Amniotic epithelial cell (primary cell): Measurements from ENCODE around the gene SSBP2.

Experiments used
- DNase-seq: peaks from one replicate; pipeline ENCODE4 v3.0.0-alpha.2; 2010; ENCODE audit warnings: low read depth

Gene SSBP2

GRCh38 chr5:81590498-81591384, 160.2 kb downstream of the SSBP2 start:
- DNase-seq, result peak; percentile 40

DNA sequence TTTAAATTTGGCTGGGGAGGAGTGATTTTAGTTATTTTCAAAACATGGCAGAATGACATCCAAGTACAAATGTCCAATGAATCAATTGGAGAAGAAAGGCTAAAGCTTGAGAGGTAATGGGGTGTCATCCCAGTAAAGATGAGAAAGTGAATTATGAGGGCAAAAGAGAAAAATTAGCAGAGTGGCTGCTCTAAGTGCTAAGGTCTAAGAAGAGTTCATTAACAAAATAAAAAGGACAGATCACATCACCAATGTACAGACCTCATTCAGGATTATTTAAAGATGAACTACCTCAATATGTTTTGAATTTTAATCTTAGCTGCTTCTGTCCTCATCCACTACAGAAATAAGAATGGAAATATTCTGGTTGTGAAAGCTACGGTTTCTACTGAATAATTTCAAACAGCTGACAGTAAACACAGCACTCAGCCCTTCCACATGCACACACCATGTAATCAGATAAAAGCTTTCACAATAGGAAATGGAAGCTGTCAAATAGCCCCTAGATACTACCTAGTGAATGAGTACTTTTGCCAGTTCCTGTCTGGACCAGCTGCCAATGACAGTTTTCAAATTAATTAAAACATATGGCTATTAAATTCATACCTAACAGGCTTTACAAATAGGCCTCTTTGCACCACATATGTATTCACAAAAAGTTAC, 171.5 kb downstream of the SSBP2 start:
- peak; percentile 81 for DNase-seq

DNA sequence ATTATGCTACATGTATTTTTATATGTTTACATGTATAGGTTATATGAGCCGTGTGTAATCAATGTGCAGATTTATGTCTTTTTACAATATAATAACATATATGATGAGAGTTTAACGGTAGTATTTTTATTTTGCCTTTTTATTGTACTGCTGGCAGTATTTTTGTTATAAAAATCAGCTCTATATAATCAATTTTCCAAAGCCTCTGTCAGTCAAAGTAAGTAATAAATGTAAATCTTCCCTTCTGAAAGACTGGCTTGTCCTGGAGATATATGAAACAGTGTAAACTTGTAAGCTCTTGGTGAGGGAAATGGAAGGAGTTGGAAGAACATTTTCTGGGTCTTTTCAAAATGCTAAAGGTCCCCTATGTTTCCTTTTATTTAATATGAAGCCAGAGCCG, 173.8 kb downstream of the SSBP2 start:
- no peak for DNase-seq

DNA sequence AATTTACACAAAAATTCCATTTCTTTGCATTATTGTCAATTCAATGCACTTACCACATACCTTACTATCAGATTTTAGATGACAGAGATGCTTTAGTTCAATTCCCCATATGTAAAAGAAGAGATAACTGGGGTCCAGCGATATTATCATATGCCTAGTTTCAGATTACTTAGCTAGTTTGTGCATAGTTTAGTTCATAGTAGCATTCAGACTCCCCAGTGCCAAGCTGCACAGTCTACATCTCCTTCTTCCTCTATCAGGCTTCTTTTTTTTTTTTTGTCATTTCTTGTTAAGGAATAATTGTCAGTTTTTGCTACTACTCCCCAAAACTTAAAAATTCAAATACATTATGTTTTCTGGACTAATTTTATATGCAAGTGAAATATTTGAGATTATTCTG, 175.0 kb downstream of the SSBP2 start:
- DNase-seq, result no peak

- no peak for DNase-seq
Measured at GRCh38 chr5:81572201-81572600, 178.7 kb downstream of the SSBP2 start.

DNA sequence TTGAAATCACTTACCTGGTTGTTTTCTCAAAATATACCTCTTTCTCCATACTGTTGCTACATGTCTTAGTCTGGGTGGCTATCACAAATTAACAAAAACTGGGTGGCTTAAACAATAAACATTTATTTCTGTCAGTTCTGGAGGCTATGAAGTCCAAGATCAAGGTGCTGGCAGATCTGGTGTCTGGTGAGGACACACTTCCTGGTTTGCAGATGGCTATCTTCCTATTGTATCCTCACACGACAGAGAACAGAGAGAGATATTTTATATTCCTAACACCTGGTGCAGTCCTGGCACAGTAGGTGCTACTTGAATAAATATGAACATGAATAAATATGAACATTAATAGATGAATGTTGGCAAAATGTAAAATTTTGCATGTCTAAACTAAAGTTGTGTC, 192.7 kb downstream of the SSBP2 start:
- DNase-seq, result no peak

DNA sequence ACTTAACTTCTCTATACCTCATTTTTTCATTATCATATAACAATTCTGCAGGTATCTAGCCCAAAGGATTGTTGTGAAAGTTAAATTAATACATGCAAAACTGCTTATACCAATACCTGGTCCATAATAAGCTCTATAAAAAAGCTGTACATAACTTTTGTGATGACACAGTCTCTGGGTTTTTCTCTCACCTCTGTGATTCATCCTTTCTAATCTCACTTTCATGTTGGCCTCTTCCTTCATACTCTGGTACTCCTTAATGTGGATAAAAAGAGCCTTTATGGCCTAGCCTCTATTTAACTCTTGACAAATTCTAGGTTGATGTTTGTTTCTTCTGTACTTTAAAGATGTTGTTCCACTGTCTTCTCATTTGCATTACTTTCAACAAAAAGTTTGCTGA, 194.1 kb downstream of the SSBP2 start:
- peak; percentile 8 for DNase-seq

DNA sequence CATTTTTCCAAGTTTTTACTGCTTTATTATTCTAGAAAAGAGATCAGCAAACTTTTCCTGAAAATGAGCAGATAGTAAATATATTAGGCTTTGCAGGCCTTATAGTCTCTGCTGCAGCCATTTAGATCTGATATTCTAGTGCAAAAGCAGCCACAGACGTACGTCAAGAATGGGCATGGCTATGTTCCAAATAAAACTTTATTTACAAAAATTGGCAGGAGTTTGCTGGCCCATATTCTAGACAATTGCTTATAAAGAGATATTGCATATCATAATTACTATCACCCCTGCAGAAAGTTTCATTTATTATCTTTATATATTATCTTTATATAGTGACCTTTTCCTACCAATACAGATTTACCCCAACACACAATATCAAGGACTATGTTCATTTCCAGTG, 195.0 kb downstream of the SSBP2 start:
- no peak for DNase-seq

GRCh38 chr5:81554647-81555046, 196.2 kb downstream of the SSBP2 start:
- no peak for DNase-seq

DNA sequence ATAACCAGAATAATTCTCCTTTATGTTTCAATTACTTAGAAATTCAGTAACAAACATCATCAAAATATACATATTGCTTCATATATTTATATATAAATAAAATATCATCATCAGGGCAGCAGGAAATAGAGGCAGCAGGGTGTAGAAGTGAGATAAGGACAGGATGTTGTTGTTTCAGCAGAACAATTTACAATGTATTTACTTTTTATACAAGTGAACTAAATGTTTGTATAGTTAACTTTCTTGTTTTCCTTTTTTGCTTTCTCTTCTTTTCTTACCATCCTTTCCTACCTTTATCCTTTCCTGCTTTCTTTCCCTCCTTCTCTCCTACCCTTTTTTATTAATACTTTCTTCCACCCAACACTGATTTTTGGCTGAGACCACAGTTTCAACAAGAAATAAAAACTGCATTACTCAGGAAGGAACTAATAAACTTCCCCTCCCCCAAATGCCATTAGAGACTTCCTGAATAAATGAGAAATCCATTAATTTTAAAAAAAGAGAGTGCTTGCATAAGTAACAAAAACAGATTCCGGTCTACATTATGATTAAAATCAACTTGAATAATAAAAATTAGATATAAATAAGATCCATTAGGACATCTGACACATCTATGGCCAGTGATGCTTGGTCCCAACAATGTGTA, 197.2 kb downstream of the SSBP2 start:
- DNase-seq, result no peak

DNA sequence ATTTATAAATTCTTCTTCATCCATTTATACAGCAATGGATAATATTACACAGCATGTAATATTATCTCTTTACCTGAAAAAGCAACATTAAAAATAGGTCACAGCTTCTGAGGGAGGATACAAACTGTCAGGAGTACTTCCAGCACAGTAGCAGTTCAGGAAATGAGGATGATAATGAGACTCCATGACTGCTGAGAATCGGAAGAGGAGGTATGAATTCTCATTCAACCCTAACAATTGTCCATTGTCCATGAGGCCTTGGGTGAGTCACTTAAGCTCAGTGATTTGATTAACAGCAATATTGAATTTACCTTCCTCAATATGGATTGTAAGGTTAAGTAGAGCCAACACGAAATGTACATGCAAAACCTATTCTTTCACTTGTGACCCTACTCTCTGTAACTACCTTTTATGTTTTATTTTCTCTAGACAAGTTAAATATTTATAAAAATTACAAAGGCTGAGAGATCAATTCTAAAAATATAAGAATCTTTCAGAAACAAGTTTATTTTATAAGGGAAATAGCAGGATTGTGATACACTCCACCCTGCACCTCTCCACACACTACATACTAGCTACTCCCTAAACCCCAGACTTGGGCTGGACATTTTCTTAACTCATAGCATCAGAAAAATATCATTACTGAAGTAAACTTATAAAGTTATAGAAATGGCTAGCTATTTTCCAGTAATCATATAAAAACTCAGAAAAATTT, 197.9 kb downstream of the SSBP2 start:
- DNase-seq, result no peak

DNA sequence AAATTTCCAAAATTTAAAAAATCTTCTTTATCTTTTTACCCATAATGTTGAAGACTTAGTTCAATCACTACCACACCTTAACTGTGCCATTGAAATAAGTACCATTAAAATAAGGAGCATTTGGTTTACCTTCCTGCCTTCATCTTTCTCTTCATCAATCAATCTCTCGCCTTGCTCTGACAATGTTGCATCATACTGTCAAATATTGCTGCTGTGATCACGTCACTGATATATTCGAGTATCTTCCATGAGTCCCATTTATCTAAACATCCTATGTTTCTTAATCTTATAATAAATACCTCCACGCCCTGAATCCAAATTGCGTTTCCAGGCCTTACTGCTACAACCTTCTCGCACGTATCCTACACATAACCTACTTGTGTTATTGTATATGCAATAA, 201.8 kb downstream of the SSBP2 start:
- DNase-seq, result no peak

DNA sequence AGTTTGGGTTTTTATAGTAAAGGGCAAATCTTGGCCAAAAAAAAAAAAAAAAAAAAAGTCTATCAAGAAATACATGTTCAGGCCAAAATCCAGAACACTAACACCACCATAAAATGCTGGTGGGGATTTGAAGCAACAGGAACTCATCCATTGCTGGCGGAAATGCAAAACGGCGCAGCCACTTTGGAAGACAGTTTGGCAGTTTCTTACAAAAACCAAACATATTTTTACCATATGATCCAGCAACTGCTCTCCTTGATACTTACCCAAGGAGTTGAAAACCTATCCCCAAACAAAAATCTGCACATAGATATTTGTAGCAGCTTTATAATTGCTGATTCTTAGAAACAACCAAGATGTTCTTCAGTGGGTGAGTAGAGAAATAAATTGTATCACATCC, 203.9 kb downstream of the SSBP2 start:
- no peak for DNase-seq

DNA sequence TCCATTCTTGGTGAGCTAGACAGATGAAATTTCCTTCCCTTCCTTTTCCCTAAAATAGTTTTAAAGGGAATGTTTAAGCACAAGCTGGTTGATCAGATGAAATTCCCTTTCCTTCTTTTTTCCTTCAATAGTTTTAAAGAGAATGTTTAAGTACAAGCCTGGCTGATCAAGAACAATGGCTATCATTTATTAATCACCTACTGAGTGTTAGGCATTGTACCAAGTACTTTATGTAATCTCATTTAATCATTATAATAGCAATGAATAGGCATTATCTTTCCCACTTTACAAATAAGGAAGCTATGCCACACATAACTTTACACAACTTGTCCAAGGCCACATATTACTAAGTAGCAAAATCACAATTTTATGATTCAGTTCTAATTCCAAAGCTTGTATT, 205.0 kb downstream of the SSBP2 start:
- DNase-seq, result no peak

DNA sequence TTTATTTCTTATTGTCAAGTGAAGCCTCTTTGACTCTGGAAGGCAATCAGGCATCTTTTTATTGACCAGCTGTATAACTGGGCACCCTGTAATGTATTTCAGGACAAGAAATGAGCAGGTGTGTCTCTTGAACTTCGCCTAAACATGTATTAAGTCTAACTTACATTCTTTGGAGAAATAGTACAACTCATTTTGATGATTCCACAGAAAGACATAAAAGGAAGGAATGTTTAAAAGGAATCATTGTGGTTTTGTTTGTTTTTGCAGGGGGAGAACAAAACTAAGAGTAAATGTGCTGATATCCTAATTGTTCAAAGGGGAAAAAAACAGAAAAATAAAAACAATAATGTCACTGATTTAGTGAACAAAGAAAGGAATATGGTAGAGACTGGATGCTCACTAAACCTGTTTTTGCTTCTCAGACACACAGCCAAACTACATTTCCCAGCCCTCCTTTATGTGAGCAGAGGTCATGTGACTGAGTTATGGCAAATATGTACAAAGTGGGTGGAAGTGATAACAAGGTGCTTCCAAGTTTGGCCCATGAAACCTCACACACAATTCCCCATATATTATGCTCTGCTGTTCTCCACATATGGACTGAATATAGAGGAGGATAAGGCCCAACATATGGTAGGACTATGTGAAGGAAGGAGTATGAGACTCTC, 206.4 kb downstream of the SSBP2 start:
- DNase-seq, result peak; percentile 17

- DNase-seq, result no peak
Measured at GRCh38 chr5:81542242-81542641, 208.7 kb downstream of the SSBP2 start.

DNA sequence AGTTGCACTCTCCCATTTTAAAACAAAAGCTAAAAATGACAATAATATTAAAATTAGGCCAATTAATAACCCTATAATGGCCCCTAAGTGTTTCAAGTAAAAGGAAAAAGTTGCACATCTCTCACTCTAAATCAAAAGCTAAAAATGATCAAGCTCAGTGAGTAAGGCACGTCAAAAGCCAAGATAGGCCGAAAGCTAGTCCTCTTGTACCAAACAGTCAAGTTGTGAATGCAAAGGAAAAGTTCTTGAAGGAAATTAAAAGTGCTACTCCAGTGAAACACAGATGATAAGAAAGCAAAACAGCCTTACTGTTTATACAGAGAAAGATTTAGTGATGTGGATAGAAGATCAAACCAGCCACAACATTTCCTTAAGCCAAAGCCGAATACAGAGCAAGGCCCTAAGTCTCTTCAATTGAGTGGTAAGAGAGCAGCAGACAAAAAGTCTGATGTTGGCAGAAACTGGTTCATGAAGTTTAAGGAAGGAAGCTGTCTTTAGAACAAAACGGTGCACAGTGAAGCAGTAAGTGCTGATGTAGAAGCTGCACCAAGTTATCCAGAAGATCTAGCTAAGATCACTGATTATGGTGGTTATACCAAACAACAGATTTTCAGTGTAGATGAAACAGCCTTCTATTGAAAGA, 212.9 kb downstream of the SSBP2 start:
- no peak for DNase-seq

DNA sequence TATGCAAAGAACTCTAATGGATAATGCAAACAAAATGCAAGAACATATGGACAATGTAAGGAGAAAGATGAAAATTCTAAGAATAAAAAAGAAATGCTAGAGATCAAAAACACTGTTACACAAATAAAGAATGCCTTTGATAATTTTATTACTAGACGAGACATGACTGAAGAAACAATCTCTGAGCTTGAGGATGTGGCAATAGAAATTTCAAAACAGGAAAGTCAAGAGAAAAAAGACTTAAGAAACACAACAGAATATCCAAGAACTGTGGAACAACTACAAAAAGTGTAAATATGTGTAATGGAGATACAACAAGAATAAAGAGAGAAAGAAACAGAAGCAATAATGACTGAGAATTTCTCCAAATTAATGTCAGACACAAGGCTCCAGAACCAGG, 216.5 kb downstream of the SSBP2 start:
- DNase-seq, result peak; percentile 84

GRCh38 chr5:81533629-81534405, 217.1 kb downstream of the SSBP2 start:
- peak; percentile 65 for DNase-seq

- peak; percentile 9 for DNase-seq
Measured at GRCh38 chr5:81530919-81531318, 220.0 kb downstream of the SSBP2 start.

- peak; percentile 50 for DNase-seq
Measured at GRCh38 chr5:81525690-81526089, 225.2 kb downstream of the SSBP2 start.
